Loucy (cell line): ENCODE measurements around the gene WDR64.

Experiments
- H2AFZ ChIP-seq: fragments of 200-600 bp; sonication (generic); 2 replicates; pipeline ENCODE4 v1.6.0; 2016; ENCODE audit warnings: antibody characterized with exemption, mild to moderate bottlenecking, low read length, moderate library complexity
- H3F3A ChIP-seq: fragments of 200-600 bp; 2 replicates; pipeline ENCODE4 v1.6.0; 2016; ENCODE audit warnings: antibody characterized with exemption, low read depth, mild to moderate bottlenecking
- H3K27me3 ChIP-seq: fragments of 200-600 bp; sonication (generic); 2 replicates; pipeline ENCODE4 v1.6.1; 2014; ENCODE audit warnings: low read length, mild to moderate bottlenecking; ENCODE audit not compliant: insufficient read depth, poor library complexity, severe bottlenecking
- H3K36me3 ChIP-seq: fragments of 200-600 bp; sonication (generic); 2 replicates; pipeline ENCODE4 v1.6.1; 2016; ENCODE audit warnings: low read length; ENCODE audit not compliant: insufficient read depth
- H3K4me1 ChIP-seq: fragments of 200-600 bp; sonication (generic); 2 replicates; pipeline ENCODE4 v1.5.1; 2014; ENCODE audit warnings: low read length, mild to moderate bottlenecking; ENCODE audit not compliant: insufficient read depth, poor library complexity, severe bottlenecking
- H3K4me2 ChIP-seq: fragments of 200-600 bp; sonication (generic); 2 replicates; pipeline ENCODE4 v1.6.0; 2014; ENCODE audit warnings: antibody characterized with exemption, low read length, low read depth, mild to moderate bottlenecking; ENCODE audit not compliant: poor library complexity, severe bottlenecking
- H3K4me3 ChIP-seq: fragments of 200-600 bp; sonication (generic); 2 replicates; pipeline ENCODE4 v1.5.1; 2014; ENCODE audit warnings: low read length, mild to moderate bottlenecking, mixed read lengths; ENCODE audit not compliant: poor library complexity, severe bottlenecking
- H3K79me2 ChIP-seq: fragments of 200-600 bp; sonication (generic); 2 replicates; pipeline ENCODE4 v1.6.1; 2014; ENCODE audit warnings: low read length; ENCODE audit not compliant: insufficient read depth
- H3K9ac ChIP-seq: fragments of 200-600 bp; sonication (generic); 2 replicates; pipeline ENCODE4 v1.6.0; 2014; ENCODE audit warnings: mild to moderate bottlenecking, low read depth, low read length, moderate library complexity; ENCODE audit not compliant: poor library complexity, severe bottlenecking
- H3K9me2 ChIP-seq: fragments of 200-600 bp; sonication (generic); replicated peaks from 2 replicates; pipeline ENCODE4 v1.6.1; 2016; ENCODE audit warnings: low read depth, low read length, mixed read lengths
- H3K9me3 ChIP-seq: fragments of 200-600 bp; sonication (generic); 2 replicates; pipeline ENCODE4 v1.6.1; 2014; ENCODE audit warnings: mild to moderate bottlenecking, antibody characterized with exemption, low read length, low read depth; ENCODE audit not compliant: insufficient read depth
- H4K20me1 ChIP-seq: fragments of 200-600 bp; sonication (generic); 2 replicates; pipeline ENCODE4 v1.6.0; 2014; ENCODE audit warnings: antibody characterized with exemption, low read length, mild to moderate bottlenecking; ENCODE audit not compliant: insufficient read depth, poor library complexity, severe bottlenecking
- CTCF ChIP-seq: fragments of 200-600 bp; sonication (generic); conservative IDR thresholded peaks from 2 replicates; pipeline ENCODE4 v1.5.1; 2014; ENCODE audit warnings: mild to moderate bottlenecking, antibody characterized with exemption, low read length
- EZH2phosphoT487 ChIP-seq: fragments of 200-600 bp; IDR thresholded peaks from 2 replicates; pipeline ENCODE4 v1.6.1; 2018; ENCODE audit warnings: antibody characterized with exemption, mild to moderate bottlenecking, moderate library complexity, borderline replicate concordance

The WDR64 gene

GRCh38 chr1:241711326-241711725 is 59.2 kb downstream of the WDR64 start:
- H3K9me3 ChIP-seq = no peaks in the 10 kb centered on the region
- H3K4me1 ChIP-seq = no peaks in the 10 kb centered on the region
- no peaks in the 10 kb centered on the region for H3K79me2 ChIP-seq
- TF ChIP-seq EZH2phosphoT487 (no peak), CTCF (no peak)
- no peak overlapping the region for H2AFZ ChIP-seq
- H3K4me3 ChIP-seq = no peak overlapping the region
- no peaks in the 10 kb centered on the region for H3K36me3 ChIP-seq
- no peaks in the 10 kb centered on the region for H3K9me2 ChIP-seq
- no peak overlapping the region for H3K4me2 ChIP-seq
- H4K20me1 ChIP-seq = no peaks in the 10 kb centered on the region
- no peaks in the 10 kb centered on the region for H3F3A ChIP-seq
- H3K9ac ChIP-seq = no peak overlapping the region
- H3K27me3 ChIP-seq = no peaks in the 10 kb centered on the region

DNA sequence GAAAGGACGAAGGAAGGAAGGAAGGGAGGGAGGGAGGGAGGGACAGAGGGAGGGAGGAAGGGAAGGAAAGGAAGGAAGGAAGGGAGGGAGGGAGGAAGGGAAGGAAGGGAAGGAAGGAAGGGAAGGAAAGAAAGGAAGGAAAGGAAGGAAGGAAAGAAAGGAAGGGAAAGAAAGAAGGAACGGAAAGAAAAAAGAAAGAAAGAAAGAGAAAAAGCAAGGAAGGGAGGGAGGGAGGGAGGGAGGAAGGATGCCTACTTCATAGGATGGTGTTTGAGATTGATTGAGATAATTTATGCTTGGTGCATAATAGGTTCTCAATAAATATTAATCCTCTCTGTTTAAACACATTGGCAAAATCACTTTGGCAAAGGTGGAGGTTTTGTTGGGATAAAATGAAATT is 61.2 kb downstream of the WDR64 start:
- no peak overlapping the region for H3K4me2 ChIP-seq
- H3K9me3 ChIP-seq = no peaks in the 10 kb centered on the region
- H3K9me2 ChIP-seq = no peaks in the 10 kb centered on the region
- no peaks in the 10 kb centered on the region for H3F3A ChIP-seq
- H3K79me2 ChIP-seq = no peaks in the 10 kb centered on the region
- H3K4me3 ChIP-seq = no peak overlapping the region
- no peaks in the 10 kb centered on the region for H3K36me3 ChIP-seq
- H2AFZ ChIP-seq = no peak overlapping the region
- no peak for TF ChIP-seq CTCF
- no peak for TF ChIP-seq EZH2phosphoT487
- no peak overlapping the region for H3K9ac ChIP-seq
- H4K20me1 ChIP-seq = no peaks in the 10 kb centered on the region
- no peaks in the 10 kb centered on the region for H3K27me3 ChIP-seq
- no peaks in the 10 kb centered on the region for H3K4me1 ChIP-seq

DNA sequence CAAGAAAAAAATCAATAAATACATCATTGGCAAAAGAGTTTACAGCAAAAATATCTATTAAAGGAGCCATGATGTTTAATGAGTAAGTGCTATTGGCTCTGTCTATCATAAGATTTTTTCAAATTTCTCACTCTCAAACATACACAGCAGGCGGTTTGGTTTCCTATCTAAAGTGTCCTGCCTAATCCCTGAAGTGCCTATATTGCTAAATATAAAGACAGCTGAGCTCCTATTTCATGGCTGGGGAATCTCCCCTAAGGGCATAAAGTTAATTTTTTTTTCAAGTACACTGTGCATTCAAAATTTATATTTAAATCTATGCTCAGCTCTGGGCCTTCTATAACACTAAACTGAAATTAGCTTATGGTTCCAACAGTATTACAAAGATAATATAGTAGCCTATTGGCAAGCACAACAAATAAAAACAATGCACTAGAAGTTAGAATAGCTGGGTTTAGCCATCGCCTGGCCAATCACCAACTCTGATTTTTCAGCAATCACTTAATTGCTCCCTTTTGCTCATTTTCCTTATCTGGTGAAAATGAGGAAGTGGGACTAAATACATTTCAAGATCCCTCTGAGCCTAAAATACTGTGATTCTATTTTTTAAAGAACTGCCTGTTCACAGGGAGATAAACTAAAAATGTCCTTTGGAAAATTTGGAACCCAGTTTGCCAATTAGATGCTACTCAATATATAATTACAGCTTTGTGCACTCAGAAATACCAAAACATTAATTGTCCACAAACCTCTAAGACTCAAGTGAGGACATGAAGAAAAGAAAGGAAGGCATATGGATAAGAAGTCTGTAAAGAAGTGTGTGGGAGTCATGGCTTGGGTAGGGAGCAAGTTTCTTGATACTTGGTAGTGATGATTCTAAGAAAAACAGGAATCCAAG is 62.5 kb downstream of the WDR64 start:
- no peaks in the 10 kb centered on the region for H3K4me1 ChIP-seq
- H4K20me1 ChIP-seq = no peaks in the 10 kb centered on the region
- H3K27me3 ChIP-seq = no peaks in the 10 kb centered on the region
- no peak overlapping the region for H2AFZ ChIP-seq
- H3K9me3 ChIP-seq = no peaks in the 10 kb centered on the region
- no peaks in the 10 kb centered on the region for H3K79me2 ChIP-seq
- TF ChIP-seq EZH2phosphoT487 = no peak
- TF ChIP-seq CTCF = no peak
- no peak overlapping the region for H3K9ac ChIP-seq
- H3K36me3 ChIP-seq = no peaks in the 10 kb centered on the region
- no peak overlapping the region for H3K4me3 ChIP-seq
- H3K4me2 ChIP-seq = no peak overlapping the region
- no peaks in the 10 kb centered on the region for H3K9me2 ChIP-seq
- H3F3A ChIP-seq = no peaks in the 10 kb centered on the region
